ENCODE data around the gene OR2J2.
"Not testable (repeated sequence)": the region's sequence is repeated elsewhere in the genome, so short reads cannot be mapped to it uniquely, and the experiment has no call there.

The OR2J2 gene

GRCh38 chr6:29170607-29171006, at the start of gene OR2J2:
Gene OR2J2, plus strand, starts transcription at chr6:29170907. Its CDS starts 2,729 bp downstream, at chr6:29173636.
- not testable (repeated sequence) for DNase-seq (ENCODE audit: low read depth)

- no peak for DNase-seq (ENCODE audit: low read depth)
Measured at GRCh38 chr6:29129326-29130012, 41.2 kb upstream of the OR2J2 start.

- DNase-seq (ENCODE audit: low read depth): no peak
Measured at GRCh38 chr6:29130644-29131043, 40.1 kb upstream of the OR2J2 start.

GRCh38 chr6:29131691-29132090, 39.0 kb upstream of the OR2J2 start:
- DNase-seq (ENCODE audit: low read depth): no peak

GRCh38 chr6:29137724-29138123, 33.0 kb upstream of the OR2J2 start:
- no peak for DNase-seq (ENCODE audit: low read depth)

GRCh38 chr6:29141606-29142005, 29.1 kb upstream of the OR2J2 start:
- DNase-seq (ENCODE audit: low read depth): no peak

GRCh38 chr6:29142309-29142708, 28.4 kb upstream of the OR2J2 start:
- DNase-seq (ENCODE audit: low read depth): no peak

- no peak for DNase-seq (ENCODE audit: low read depth)
Measured at GRCh38 chr6:29146179-29146578, 24.5 kb upstream of the OR2J2 start.

- DNase-seq (ENCODE audit: low read depth): no peak
Measured at GRCh38 chr6:29147074-29147473, 23.6 kb upstream of the OR2J2 start.

GRCh38 chr6:29149444-29149843, 21.3 kb upstream of the OR2J2 start:
- not testable (repeated sequence) for DNase-seq (ENCODE audit: low read depth)

GRCh38 chr6:29153083-29153482, 17.6 kb upstream of the OR2J2 start:
- no peak for DNase-seq (ENCODE audit: low read depth)

- DNase-seq (ENCODE audit: low read depth): not testable (repeated sequence)
Measured at GRCh38 chr6:29155182-29155581, 15.5 kb upstream of the OR2J2 start.

GRCh38 chr6:29159922-29160321, 10.8 kb upstream of the OR2J2 start:
- not testable (repeated sequence) for DNase-seq (ENCODE audit: low read depth)

GRCh38 chr6:29165571-29165970, 5.1 kb upstream of the OR2J2 start:
- DNase-seq (ENCODE audit: low read depth): not testable (repeated sequence)

- DNase-seq (ENCODE audit: low read depth): no peak
Measured at GRCh38 chr6:29171736-29172135, 1.0 kb downstream of the OR2J2 start.

GRCh38 chr6:29183594-29183993, 12.9 kb downstream of the OR2J2 start:
- DNase-seq (ENCODE audit: low read depth): no peak

- DNase-seq (ENCODE audit: low read depth): not testable (repeated sequence)
Measured at GRCh38 chr6:29188659-29189058, 18.0 kb downstream of the OR2J2 start.

GRCh38 chr6:29200767-29201662, 30.3 kb downstream of the OR2J2 start:
- DNase-seq (ENCODE audit: low read depth): no peak

GRCh38 chr6:29201966-29202365, 31.3 kb downstream of the OR2J2 start:
- DNase-seq (ENCODE audit: low read depth): no peak

GRCh38 chr6:29211488-29211887, 40.8 kb downstream of the OR2J2 start:
- DNase-seq (ENCODE audit: low read depth): no peak

- no peak for DNase-seq (ENCODE audit: low read depth)
Measured at GRCh38 chr6:29216528-29216927, 45.8 kb downstream of the OR2J2 start.

- DNase-seq (ENCODE audit: low read depth): not testable (repeated sequence)
Measured at GRCh38 chr6:29217242-29217641, 46.5 kb downstream of the OR2J2 start.

GRCh38 chr6:29218056-29218455, 47.3 kb downstream of the OR2J2 start:
- not testable (repeated sequence) for DNase-seq (ENCODE audit: low read depth)
